Natural killer cell treated with Interleukin-12 subunit alpha and Interleukin-12 subunit beta and Interleukin-15 and Interleukin-18, amount 100 ng/mL, for 72 hours (primary cell): ENCODE data around the gene CNPPD1. TPM values are rescaled to one million over a fixed set of nuclear protein-coding genes. Genes with fewer than 3 reads are reported as not detected.

Source experiments
- ATAC-seq, 2 donors: fragments of 150-1000 bp; cut with Tn5 transposase in 1 of 2; sonication (Bioruptor Pico), chemical (Tn5 transposase) in 1 of 2; 2 replicates each; pipeline ENCODE4 v1.10.0; 2021
- DNase-seq: peaks from one replicate; pipeline ENCODE4 v3.0.0; 2022; ENCODE audit warnings: low spot score
- H3K27ac Mint-ChIP-seq, 2 donors: 1 replicate in 1 of 2; 2 replicates in 1 of 2; pipeline ENCODE4 v1.8.0; 2022; ENCODE audit warnings: mixed read lengths in 2 of 2, mild to moderate bottlenecking in 1 of 2, moderate library complexity in 1 of 2
- H3K27me3 Mint-ChIP-seq, 2 donors: 1 replicate in 1 of 2; 2 replicates in 1 of 2; pipeline ENCODE4 v1.8.0; 2022; ENCODE audit warnings: mixed read lengths in 2 of 2
- H3K36me3 Mint-ChIP-seq: one replicate; pipeline ENCODE4 v1.8.0; 2022; ENCODE audit warnings: mixed read lengths
- H3K4me1 Mint-ChIP-seq, 2 donors: 1 replicate in 1 of 2; 2 replicates in 1 of 2; pipeline ENCODE4 v1.8.0; 2022; ENCODE audit warnings: low read depth in 2 of 2, mixed read lengths in 2 of 2, mild to moderate bottlenecking in 1 of 2
- H3K4me3 Mint-ChIP-seq: one replicate; pipeline ENCODE4 v1.8.0; 2022; ENCODE audit warnings: mixed read lengths
- H3K9me3 Mint-ChIP-seq: 2 replicates; pipeline ENCODE4 v1.8.0; 2022; ENCODE audit warnings: mixed read lengths
- total RNA-seq, 2 donors: library from RNA; stranded (reverse); gene quantifications; one replicate each; pipeline ENCODE4 v1.2.3, GENCODE V29; 2022

The CNPPD1 gene
- total RNA-seq, 2 donors from 2014 or later = 60.8 to 68.5 TPM

GRCh38 chr2:219122202-219122980 lies 54.3 kb downstream of the CNPPD1 start:
- Mint-ChIP-seq H3K9me3 (no peaks in the 10 kb centered on the region), H3K4me3 (no peak overlapping the region), H3K36me3 (no peaks in the 10 kb centered on the region), H3K27ac (no peak overlapping the region), H3K27me3 (no peaks in the 10 kb centered on the region), H3K4me1 (peaks cover 28 to 31% of the 10 kb centered on the region in 2 donors)
- no peak for DNase-seq
- no peak for ATAC-seq

Other genes starting within 250 kb of the CNPPD1 start
- gene CDK5R2, start 217.3 kb downstream of the CNPPD1 start, total RNA-seq = not detected
- gene FEV, start 191.7 kb downstream of the CNPPD1 start, total RNA-seq = not detected
- not detected for gene CRYBA2, start 183.5 kb downstream of the CNPPD1 start, total RNA-seq
- not detected for gene CFAP65, start 135.4 kb downstream of the CNPPD1 start, total RNA-seq
- under 1 TPM in 1 of 2 donors, not detected in 1; 0.28 TPM for gene IHH, start 116.0 kb downstream of the CNPPD1 start, total RNA-seq
- gene NHEJ1, start 16.1 kb downstream of the CNPPD1 start, total RNA-seq = 10 to 100 TPM; 17.9 to 18.8 TPM
- gene SLC23A3, start 6.9 kb downstream of the CNPPD1 start, total RNA-seq = 1 to 10 TPM; 2.4 to 3.3 TPM
- gene RETREG2, start 1.4 kb upstream of the CNPPD1 start, total RNA-seq = 10 to 100 TPM; 69.3 to 79.8 TPM
- gene ZFAND2B, start 29.9 kb upstream of the CNPPD1 start, total RNA-seq = 10 to 100 TPM; 40.4 to 51.8 TPM
- 10 to 100 TPM; 16.7 to 18.1 TPM for gene ABCB6, start 42.0 kb upstream of the CNPPD1 start, total RNA-seq
- gene ATG9A, start 52.7 kb upstream of the CNPPD1 start, total RNA-seq = 10 to 100 TPM; 43.0 to 52.7 TPM
- gene ANKZF1, start 52.9 kb upstream of the CNPPD1 start, total RNA-seq = 10 to 100 TPM; 82.5 to 87.6 TPM
- gene GLB1L, start 68.5 kb upstream of the CNPPD1 start, total RNA-seq = 1 to 10 TPM; 3.5 to 3.6 TPM
- gene STK16, start 68.6 kb upstream of the CNPPD1 start, total RNA-seq = 10 to 100 TPM; 26.8 to 27.8 TPM
- gene TUBA4B, start 76.3 kb upstream of the CNPPD1 start, total RNA-seq = not detected
- gene TUBA4A, start 77.0 kb upstream of the CNPPD1 start, total RNA-seq = 100 to 1,000 TPM; 159 to 161 TPM
- gene DNAJB2, start 102.4 kb upstream of the CNPPD1 start, total RNA-seq = 10 to 100 TPM; 43.4 to 47.9 TPM
- not detected for gene PTPRN, start 132.5 kb upstream of the CNPPD1 start, total RNA-seq
- gene RESP18, start 155.8 kb upstream of the CNPPD1 start, total RNA-seq = not detected
- gene DNPEP, start 211.0 kb upstream of the CNPPD1 start, total RNA-seq = 100 to 1,000 TPM in 1 of 2 donors, 10 to 100 TPM in 1; 85.3 to 116 TPM
- not detected for gene DES, start 241.5 kb upstream of the CNPPD1 start, total RNA-seq